DOHH2 (cell line): ENCODE data around the gene APOA1.

Experiments used
- H3F3A ChIP-seq: fragments of 200-600 bp; sonication (generic), shearing (Covaris generic); 2 replicates; pipeline ENCODE4 v1.6.0; 2016; ENCODE audit warnings: antibody characterized with exemption, mild to moderate bottlenecking; ENCODE audit not compliant: control insufficient read depth, insufficient read depth
- H3K27ac ChIP-seq: fragments of 200-600 bp; sonication (generic); 2 replicates; pipeline ENCODE4 v1.5.1; 2014; ENCODE audit warnings: low read depth, mild to moderate bottlenecking, low read length, moderate library complexity
- H3K27me3 ChIP-seq: fragments of 200-600 bp; sonication (generic); 2 replicates; pipeline ENCODE4 v1.6.1; 2014; ENCODE audit warnings: mild to moderate bottlenecking, low read length, mixed read lengths; ENCODE audit not compliant: control insufficient read depth
- H3K36me3 ChIP-seq: fragments of 200-600 bp; sonication (generic); 2 replicates; pipeline ENCODE4 v1.6.1; 2014; ENCODE audit warnings: mild to moderate bottlenecking, low read length, moderate library complexity, mixed read lengths; ENCODE audit not compliant: control insufficient read depth
- H3K4me1 ChIP-seq: fragments of 200-600 bp; sonication (generic); 2 replicates; pipeline ENCODE4 v1.6.1; 2014; ENCODE audit warnings: mild to moderate bottlenecking, low read length, mixed read lengths; ENCODE audit not compliant: control insufficient read depth
- H3K4me2 ChIP-seq: fragments of 200-600 bp; sonication (generic); 2 replicates; pipeline ENCODE4 v1.6.0; 2014; ENCODE audit warnings: mild to moderate bottlenecking, low read length, moderate library complexity
- H3K4me3 ChIP-seq: fragments of 200-600 bp; sonication (generic); 2 replicates; pipeline ENCODE4 v1.5.1; 2014; ENCODE audit warnings: mild to moderate bottlenecking, low read length, mixed read lengths
- H3K79me2 ChIP-seq: fragments of 200-600 bp; sonication (generic); 2 replicates; pipeline ENCODE4 v1.6.1; 2014; ENCODE audit warnings: mild to moderate bottlenecking, low read length, mixed read lengths; ENCODE audit not compliant: control insufficient read depth
- H3K9me2 ChIP-seq: fragments of 200-600 bp; sonication (generic); replicated peaks from 2 replicates; pipeline ENCODE4 v1.6.1; 2014; ENCODE audit warnings: mild to moderate bottlenecking, low read length, mixed read lengths; ENCODE audit not compliant: control insufficient read depth
- H3K9me3 ChIP-seq: fragments of 200-600 bp; sonication (generic); 2 replicates; pipeline ENCODE4 v1.6.1; 2014; ENCODE audit warnings: antibody characterized with exemption, low read length, mixed read lengths; ENCODE audit not compliant: control insufficient read depth, insufficient read depth
- H4K20me1 ChIP-seq: fragments of 200-600 bp; sonication (generic); 2 replicates; pipeline ENCODE4 v1.6.0; 2014; ENCODE audit warnings: low read depth, mild to moderate bottlenecking, antibody characterized with exemption, low read length, moderate library complexity; ENCODE audit not compliant: control insufficient read depth, insufficient read depth
- EZH2phosphoT487 ChIP-seq: fragments of 200-600 bp; sonication (generic); IDR thresholded peaks from 2 replicates; pipeline ENCODE4 v1.6.1; 2017; ENCODE audit warnings: borderline replicate concordance, mild to moderate bottlenecking, antibody characterized with exemption, low read length, moderate library complexity, mixed read lengths
- TF ChIP-seq, protein P1 (sequence below): fragments of 200-600 bp; sonication (generic); IDR thresholded peaks from one replicate; pipeline ENCODE4 v1.5.1; 2014; ENCODE audit warnings: antibody characterized with exemption, mild to moderate bottlenecking, low read depth, low read length; ENCODE audit not compliant: poor library complexity, severe bottlenecking

Gene APOA1

DNA sequence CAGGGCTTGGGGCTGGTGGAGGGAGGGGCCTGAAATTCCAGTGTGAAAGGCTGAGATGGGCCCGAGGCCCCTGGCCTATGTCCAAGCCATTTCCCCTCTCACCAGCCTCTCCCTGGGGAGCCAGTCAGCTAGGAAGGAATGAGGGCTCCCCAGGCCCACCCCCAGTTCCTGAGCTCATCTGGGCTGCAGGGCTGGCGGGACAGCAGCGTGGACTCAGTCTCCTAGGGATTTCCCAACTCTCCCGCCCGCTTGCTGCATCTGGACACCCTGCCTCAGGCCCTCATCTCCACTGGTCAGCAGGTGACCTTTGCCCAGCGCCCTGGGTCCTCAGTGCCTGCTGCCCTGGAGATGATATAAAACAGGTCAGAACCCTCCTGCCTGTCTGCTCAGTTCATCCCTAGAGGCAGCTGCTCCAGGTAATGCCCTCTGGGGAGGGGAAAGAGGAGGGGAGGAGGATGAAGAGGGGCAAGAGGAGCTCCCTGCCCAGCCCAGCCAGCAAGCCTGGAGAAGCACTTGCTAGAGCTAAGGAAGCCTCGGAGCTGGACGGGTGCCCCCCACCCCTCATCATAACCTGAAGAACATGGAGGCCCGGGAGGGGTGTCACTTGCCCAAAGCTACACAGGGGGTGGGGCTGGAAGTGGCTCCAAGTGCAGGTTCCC is 7.8 kb downstream of the APOA1 start, which contains the start of gene APOC3:
Gene APOC3, plus strand, starts transcription at position 383 of the 659 bp plus-strand sequence. CDS start 676 bp downstream, outside the sequence.
- Histone ChIP-seq H3K4me2 (no peak within 1 kb of the TSS), H3K27me3 (no peaks in the 10 kb centered on the region), H3K4me1 (no peaks in the 10 kb centered on the region), H3K79me2 (no peaks in the 10 kb centered on the region), H3K27ac (no peak within 1 kb of the TSS), H3K4me3 (no peak within 1 kb of the TSS), H3K36me3 (no peaks in the 10 kb centered on the region), H3K9me2 (no peaks in the 10 kb centered on the region), H3F3A (no peaks in the 10 kb centered on the region), H4K20me1 (no peaks in the 10 kb centered on the region), H3K9me3 (no peaks in the 10 kb centered on the region)
- no peak for TF ChIP-seq EZH2phosphoT487
- TF ChIP-seq, protein P1, sequence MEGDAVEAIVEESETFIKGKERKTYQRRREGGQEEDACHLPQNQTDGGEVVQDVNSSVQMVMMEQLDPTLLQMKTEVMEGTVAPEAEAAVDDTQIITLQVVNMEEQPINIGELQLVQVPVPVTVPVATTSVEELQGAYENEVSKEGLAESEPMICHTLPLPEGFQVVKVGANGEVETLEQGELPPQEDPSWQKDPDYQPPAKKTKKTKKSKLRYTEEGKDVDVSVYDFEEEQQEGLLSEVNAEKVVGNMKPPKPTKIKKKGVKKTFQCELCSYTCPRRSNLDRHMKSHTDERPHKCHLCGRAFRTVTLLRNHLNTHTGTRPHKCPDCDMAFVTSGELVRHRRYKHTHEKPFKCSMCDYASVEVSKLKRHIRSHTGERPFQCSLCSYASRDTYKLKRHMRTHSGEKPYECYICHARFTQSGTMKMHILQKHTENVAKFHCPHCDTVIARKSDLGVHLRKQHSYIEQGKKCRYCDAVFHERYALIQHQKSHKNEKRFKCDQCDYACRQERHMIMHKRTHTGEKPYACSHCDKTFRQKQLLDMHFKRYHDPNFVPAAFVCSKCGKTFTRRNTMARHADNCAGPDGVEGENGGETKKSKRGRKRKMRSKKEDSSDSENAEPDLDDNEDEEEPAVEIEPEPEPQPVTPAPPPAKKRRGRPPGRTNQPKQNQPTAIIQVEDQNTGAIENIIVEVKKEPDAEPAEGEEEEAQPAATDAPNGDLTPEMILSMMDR, result no peak

DNA sequence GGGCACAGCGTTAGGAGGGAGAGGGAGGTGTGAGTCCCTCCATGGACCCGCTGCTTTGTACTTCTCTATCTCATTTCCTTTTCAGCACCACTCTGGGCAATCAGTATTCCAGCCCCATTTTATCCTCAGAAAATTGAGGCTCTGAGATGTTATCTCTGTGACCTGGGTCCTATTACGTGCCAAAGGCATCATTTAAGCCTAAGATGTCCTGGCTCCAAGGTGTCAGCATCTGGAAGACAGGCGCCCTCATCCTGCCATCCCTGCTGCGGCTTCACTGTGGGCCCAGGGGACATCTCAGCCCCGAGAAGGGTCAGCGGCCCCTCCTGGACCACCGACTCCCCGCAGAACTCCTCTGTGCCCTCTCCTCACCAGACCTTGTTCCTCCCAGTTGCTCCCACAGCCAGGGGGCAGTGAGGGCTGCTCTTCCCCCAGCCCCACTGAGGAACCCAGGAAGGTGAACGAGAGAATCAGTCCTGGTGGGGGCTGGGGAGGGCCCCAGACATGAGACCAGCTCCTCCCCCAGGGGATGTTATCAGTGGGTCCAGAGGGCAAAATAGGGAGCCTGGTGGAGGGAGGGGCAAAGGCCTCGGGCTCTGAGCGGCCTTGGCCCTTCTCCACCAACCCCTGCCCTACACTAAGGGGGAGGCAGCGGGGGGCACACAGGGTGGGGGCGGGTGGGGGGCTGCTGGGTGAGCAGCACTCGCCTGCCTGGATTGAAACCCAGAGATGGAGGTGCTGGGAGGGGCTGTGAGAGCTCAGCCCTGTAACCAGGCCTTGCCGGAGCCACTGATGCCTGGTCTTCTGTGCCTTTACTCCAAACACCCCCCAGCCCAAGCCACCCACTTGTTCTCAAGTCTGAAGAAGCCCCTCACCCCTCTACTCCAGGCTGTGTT is 8.5 kb downstream of the APOA1 start:
- Histone ChIP-seq H3K4me3 (no peak overlapping the region), H3K9me2 (no peaks in the 10 kb centered on the region), H3K79me2 (no peaks in the 10 kb centered on the region), H3K36me3 (no peaks in the 10 kb centered on the region), H3F3A (no peaks in the 10 kb centered on the region), H3K27me3 (no peaks in the 10 kb centered on the region), H4K20me1 (no peaks in the 10 kb centered on the region), H3K4me1 (no peaks in the 10 kb centered on the region), H3K4me2 (no peak overlapping the region), H3K27ac (no peak overlapping the region), H3K9me3 (no peaks in the 10 kb centered on the region)
- TF ChIP-seq, protein P1, result no peak
- no peak for TF ChIP-seq EZH2phosphoT487

DNA sequence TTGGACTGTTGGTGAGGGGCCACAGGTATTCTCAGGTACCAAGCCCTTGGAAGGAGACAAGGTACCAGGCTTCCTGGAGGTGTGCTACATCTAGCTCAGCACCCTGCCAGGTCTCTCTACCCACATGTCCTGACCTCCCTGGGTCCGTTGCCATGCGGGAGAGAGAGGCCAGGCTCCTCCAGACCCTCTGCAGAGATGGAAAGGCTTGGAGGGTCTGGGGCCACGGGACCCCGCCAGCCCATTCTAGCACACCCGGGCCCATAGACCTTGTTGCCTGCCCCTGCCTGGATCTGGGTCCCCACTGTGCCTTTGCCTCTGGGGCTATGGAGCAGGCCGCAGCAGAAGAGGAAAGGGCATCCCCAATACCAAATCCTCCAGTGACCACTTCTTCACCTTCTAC is 10.0 kb downstream of the APOA1 start:
- Histone ChIP-seq H3K4me3 (no peak overlapping the region), H3K4me1 (no peaks in the 10 kb centered on the region), H3K9me2 (no peaks in the 10 kb centered on the region), H3K27me3 (no peaks in the 10 kb centered on the region), H3K4me2 (no peak overlapping the region), H3K27ac (no peak overlapping the region), H3K9me3 (no peaks in the 10 kb centered on the region), H3K79me2 (no peaks in the 10 kb centered on the region), H4K20me1 (no peaks in the 10 kb centered on the region), H3F3A (no peaks in the 10 kb centered on the region), H3K36me3 (no peaks in the 10 kb centered on the region)
- TF ChIP-seq EZH2phosphoT487, result no peak
- TF ChIP-seq, protein P1, result no peak
